DMS 273 (cell line): ENCODE results near the gene UPK3A.
A peak's percentile ranks its signal among the peaks of the same experiment; 100 is the strongest.

Source experiments
- DNase-seq: peaks from one replicate; lab custom pipeline; 2025; ENCODE audit not compliant: unreplicated experiment; lab: John Stamatoyannopoulos, UW

Gene UPK3A

GRCh38 chr22:45284705-45285262, at the start of gene UPK3A:
UPK3A (plus strand) TSS chr22:45284949; CDS start chr22:45285014, 65 bp downstream.
- peak; percentile 75 for DNase-seq

- DNase-seq: no peak
These were observed 49.5 kb upstream of the UPK3A start for GRCh38 chr22:45235101-45235777.

GRCh38 chr22:45235851-45236342, 48.9 kb upstream of the UPK3A start:
- DNase-seq: no peak

- DNase-seq: no peak
These were observed 47.4 kb upstream of the UPK3A start for GRCh38 chr22:45237065-45237990.

- DNase-seq: no peak
These were observed 46.4 kb upstream of the UPK3A start for GRCh38 chr22:45238076-45238956.

GRCh38 chr22:45238957-45239680, 45.6 kb upstream of the UPK3A start:
- DNase-seq: no peak

- no peak for DNase-seq
These were observed 45.1 kb upstream of the UPK3A start for GRCh38 chr22:45239681-45240051.

- peak; percentile 65 for DNase-seq
These were observed 44.5 kb upstream of the UPK3A start for GRCh38 chr22:45240104-45240809.

GRCh38 chr22:45240810-45241631, 43.7 kb upstream of the UPK3A start, which contains the start of gene KIAA0930:
KIAA0930 (minus strand) TSS chr22:45240894; CDS start chr22:45240703, 191 bp downstream.
- peak; percentile 69 for DNase-seq

GRCh38 chr22:45242778-45243191, 42.0 kb upstream of the UPK3A start:
- DNase-seq: peak; percentile 15

- DNase-seq: no peak
These were observed 39.8 kb upstream of the UPK3A start for GRCh38 chr22:45244916-45245315.

GRCh38 chr22:45246060-45246985, 38.4 kb upstream of the UPK3A start:
- DNase-seq: peak; percentile 46

- DNase-seq: no peak
These were observed 35.8 kb upstream of the UPK3A start for GRCh38 chr22:45248832-45249561.

- DNase-seq: no peak
These were observed 32.9 kb upstream of the UPK3A start for GRCh38 chr22:45251825-45252224.

- no peak for DNase-seq
These were observed 31.6 kb upstream of the UPK3A start for GRCh38 chr22:45253039-45253641.

GRCh38 chr22:45254388-45254787, 30.4 kb upstream of the UPK3A start:
- DNase-seq: no peak
